ENCODE results near the gene GINS1.
A peak's percentile ranks its signal among the peaks of the same experiment; 100 is the strongest.
"Not testable (repeated sequence)": the region's sequence is repeated elsewhere in the genome, so short reads cannot be mapped to it uniquely, and the experiment has no call there.

GINS1 gene

GRCh38 chr20:25389858-25390537 lies 17.5 kb upstream of the GINS1 start:
- DNase-seq (ENCODE audit: low read depth): no peak

- peak; percentile 94 for DNase-seq (ENCODE audit: low read depth)
These were observed 16.6 kb upstream of the GINS1 start, which contains the start of gene ABHD12 for GRCh38 chr20:25390538-25391528. TSS of gene ABHD12 (minus strand) at chr20:25390835. CDS start at chr20:25390703, 132 bp downstream.

DNA sequence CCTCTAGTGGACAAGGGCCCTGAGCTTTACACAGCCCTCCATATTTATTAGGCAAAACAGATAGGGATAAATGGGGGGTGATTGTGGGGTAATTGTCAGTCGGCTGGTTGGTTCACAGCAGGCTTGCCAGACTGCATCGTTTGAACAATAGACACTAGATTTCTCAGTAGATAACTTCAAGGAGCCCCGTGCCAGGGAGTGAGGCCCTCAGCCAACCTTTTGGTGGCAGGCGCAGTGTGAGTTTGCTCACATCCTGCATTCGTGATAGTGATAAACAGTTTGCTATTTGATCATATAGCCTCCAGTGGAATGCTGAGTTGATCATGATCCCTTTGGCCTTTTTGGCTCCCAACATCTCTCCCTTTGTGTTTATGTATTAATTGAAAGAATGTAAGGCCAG lies 13.2 kb upstream of the GINS1 start:
- no peak for DNase-seq (ENCODE audit: low read depth)

GRCh38 chr20:25394996-25395395 lies 12.5 kb upstream of the GINS1 start:
- DNase-seq (ENCODE audit: low read depth): no peak

DNA sequence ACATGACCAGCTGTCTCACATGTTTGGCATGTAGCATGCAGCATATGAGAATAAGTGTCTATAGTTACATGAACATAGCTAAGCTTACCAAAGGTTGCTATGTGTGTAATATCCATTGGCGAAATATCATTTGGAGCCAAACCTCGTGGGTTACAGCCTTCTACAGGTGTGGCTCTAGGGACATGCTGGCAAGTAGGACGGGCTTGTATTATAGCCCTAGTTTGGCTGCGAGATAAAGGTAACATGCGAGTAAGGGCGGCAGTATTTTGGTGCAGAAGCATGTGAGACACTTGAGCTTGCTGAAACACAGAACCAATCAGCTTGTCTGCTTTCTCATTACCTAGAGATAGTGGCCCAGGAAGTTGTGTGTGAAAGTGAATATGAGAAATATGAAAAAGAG lies 10.4 kb upstream of the GINS1 start:
- DNase-seq (ENCODE audit: low read depth): no peak

DNA sequence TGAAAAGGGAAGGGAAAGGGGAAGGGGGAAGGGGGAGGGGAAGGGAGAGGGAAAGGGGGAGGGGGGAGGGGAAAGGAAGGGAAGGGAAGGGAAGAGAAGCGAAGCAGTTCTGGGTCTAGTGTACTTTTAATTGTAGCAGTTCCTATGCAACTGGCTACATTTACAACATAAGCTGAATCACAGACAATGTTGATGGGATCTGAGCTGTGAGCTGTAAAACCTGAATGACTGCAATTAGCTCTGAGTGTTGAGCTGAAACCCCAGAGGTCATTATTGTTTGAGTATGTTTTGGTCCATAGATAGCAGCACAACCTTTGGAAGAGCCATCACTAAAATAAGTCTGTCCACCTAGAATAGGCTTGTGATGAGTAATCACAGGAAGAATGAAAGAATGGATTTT lies 9.7 kb upstream of the GINS1 start:
- DNase-seq (ENCODE audit: low read depth): no peak

DNA sequence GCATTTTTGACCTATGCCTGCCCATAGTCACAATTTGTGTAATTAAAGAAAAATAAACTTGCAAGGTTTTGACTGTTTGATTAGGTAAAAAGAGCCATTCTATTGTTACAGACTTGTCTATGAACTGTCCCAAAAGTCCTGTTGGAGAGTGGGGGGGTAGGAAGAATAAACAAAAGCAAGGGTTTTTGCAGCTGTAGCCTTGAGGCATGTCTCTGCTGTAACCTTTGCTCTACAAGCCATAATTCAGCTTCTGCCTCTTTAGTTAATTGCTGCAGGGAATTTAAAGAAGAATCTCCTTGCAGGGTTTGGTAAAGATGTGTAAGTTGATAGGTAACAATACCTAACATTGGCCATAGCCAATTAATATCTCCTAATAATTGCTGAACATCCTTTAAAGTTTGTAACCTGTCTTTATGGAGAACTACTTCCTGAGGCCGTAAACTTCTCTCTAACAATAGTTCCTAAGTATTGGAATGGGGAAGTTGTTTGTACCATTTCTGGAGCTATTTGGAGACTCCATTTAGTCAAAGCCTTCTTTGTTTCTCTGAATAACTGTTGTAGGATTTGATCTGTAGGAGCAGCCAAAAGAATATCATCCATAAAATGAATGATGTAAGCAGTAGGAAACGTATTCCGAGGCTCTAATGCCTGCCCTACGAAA lies 9.0 kb upstream of the GINS1 start:
- no peak for DNase-seq (ENCODE audit: low read depth)

DNA sequence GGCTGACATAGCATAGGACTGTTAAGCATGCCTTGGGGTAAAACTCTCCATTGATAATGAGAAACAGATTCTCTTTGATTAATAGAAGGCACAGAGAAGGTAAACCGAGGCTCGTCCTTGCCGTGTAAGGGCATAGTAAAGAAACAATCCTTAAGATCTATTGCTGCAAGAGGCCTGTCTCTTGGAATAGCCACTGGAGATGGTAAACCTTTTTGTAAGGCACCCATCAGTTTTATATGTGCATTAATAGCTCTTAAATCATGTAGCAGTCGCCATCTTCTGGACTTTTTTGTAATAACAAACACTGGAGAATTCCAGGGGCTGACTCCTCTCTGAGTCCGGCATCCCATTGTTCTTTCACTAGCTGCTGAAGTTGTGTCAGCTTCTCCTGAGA lies 8.4 kb upstream of the GINS1 start:
- peak; percentile 77 for DNase-seq (ENCODE audit: low read depth)

DNA sequence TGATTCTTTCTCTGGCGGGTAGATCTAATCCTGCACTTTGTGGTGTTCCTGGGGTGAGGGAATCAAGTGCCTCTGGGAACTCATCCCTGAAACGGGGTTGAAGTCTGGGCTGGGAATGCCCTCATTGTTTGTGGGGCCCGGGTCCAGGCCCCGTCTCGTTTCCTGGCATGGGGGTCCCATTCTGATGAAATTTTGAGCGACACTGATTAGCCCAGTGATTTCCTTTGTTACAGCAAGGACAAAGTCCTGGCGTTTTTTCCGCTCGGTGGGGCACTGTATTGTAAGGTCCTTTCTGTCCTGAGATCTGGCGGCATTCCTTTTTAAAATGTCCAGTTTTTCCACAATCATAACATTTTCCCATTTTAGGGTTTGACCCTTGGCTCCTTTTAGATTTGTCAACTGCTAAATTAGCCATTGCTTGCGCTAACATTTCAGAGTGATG lies 7.2 kb upstream of the GINS1 start:
- DNase-seq (ENCODE audit: low read depth): not testable (repeated sequence)

GRCh38 chr20:25402583-25402982 lies 4.9 kb upstream of the GINS1 start:
- no peak for DNase-seq (ENCODE audit: low read depth)

DNA sequence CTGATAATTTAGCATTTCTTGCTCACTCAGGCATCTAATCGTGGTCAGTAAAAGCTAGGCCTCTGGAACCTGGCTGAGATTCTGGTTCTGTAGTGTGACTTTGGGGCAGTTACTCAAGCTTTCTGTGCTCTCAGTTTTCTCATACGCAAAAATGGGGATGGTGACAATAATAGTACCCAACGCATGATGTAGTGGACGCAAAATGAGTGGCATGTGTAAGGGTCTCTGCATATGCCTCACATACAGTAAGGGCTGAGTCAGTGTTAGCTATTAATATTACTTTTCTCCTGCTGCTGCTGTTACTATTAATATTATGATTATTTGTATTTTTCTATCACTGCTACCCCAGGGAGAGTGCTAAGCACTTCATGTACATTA lies 686 bp downstream of the GINS1 start:
- DNase-seq (ENCODE audit: low read depth): no peak

GRCh38 chr20:25408890-25409289 lies 1.4 kb downstream of the GINS1 start:
- no peak for DNase-seq (ENCODE audit: low read depth)

DNA sequence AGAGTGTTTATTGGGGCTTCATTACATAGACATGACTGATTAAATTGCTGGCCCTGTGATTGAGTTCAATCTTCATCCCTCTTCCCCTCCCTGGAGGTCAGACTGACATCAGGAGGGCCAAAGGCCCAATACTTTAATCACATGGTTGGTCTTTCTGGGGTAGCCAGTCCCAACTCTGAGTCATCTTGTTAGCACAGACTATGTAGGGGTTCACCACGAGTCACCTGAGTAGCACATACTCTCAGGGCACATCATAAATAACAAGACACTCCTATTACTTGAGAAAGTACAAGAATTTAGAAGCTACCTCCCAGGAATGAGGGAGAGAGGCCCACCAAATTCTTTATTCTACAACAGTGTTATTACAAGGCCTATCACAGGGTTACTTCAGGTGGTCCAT lies 11.3 kb downstream of the GINS1 start:
- no peak for DNase-seq (ENCODE audit: low read depth)

GRCh38 chr20:25421102-25421501 lies 13.6 kb downstream of the GINS1 start:
- DNase-seq (ENCODE audit: low read depth): no peak

- DNase-seq (ENCODE audit: low read depth): no peak
These were observed 14.6 kb downstream of the GINS1 start for GRCh38 chr20:25422032-25422431.

GRCh38 chr20:25424536-25424935 lies 17.1 kb downstream of the GINS1 start:
- DNase-seq (ENCODE audit: low read depth): no peak

GRCh38 chr20:25437153-25437581 lies 29.7 kb downstream of the GINS1 start:
- no peak for DNase-seq (ENCODE audit: low read depth)

GRCh38 chr20:25439328-25439727 lies 31.9 kb downstream of the GINS1 start:
- DNase-seq (ENCODE audit: low read depth): no peak

DNA sequence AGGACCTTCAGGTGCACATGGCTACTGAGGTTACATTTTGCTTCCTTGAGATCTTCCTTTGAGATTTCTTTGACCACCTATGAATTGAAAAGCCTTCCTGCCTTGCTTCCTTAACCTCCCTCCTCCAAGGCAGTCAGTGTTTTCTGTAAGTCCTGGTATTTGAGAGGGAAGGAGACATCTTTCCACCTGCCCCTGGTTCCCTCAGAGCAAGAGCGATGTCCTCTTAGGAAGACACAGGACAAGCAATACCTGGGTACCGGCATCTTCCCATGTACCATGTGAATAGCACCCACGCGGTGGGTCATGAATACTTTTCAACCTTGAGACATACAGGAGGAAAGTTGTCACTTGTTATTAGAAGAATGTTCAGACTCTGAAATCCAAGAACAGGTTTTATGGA lies 37.1 kb downstream of the GINS1 start:
- no peak for DNase-seq (ENCODE audit: low read depth)

DNA sequence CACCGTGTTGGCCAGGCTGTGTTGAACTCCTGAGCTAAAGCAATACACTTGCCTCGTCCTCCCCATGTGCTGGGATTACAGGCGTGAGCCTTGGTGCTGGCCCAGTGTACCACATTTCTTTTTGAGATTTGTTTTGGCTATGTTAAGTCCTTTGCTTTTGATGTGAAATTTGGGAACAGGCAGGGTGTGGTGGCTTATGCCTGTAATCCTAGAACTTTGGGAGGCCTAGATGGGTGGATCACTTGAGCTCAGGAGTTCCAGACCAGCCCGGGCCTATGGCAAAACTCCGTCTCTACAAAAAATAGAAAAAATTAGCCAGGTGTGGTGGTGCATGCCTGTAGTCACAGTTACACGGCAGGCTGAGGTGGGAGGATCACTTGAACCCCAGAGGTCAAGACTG lies 40.2 kb downstream of the GINS1 start:
- DNase-seq (ENCODE audit: low read depth): no peak

DNA sequence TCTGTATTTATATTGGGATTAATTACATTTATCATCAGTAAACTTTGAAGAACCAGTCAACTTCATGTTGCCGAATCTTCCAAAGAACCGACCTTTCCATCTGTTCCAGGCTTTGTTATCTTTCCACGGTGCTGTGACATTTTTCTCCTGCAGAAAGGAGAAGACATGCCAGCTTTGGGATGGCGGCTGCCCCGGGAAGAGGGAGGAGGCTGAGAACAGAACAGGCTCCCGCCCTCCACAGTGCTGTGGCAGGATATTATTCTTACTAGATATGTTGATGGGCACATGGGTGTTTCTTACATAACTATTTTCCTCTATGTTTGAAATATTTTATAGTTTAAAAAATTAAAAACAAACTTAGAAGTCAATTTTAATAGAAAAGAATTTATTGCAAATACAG lies 44.9 kb downstream of the GINS1 start:
- DNase-seq (ENCODE audit: low read depth): no peak

DNA sequence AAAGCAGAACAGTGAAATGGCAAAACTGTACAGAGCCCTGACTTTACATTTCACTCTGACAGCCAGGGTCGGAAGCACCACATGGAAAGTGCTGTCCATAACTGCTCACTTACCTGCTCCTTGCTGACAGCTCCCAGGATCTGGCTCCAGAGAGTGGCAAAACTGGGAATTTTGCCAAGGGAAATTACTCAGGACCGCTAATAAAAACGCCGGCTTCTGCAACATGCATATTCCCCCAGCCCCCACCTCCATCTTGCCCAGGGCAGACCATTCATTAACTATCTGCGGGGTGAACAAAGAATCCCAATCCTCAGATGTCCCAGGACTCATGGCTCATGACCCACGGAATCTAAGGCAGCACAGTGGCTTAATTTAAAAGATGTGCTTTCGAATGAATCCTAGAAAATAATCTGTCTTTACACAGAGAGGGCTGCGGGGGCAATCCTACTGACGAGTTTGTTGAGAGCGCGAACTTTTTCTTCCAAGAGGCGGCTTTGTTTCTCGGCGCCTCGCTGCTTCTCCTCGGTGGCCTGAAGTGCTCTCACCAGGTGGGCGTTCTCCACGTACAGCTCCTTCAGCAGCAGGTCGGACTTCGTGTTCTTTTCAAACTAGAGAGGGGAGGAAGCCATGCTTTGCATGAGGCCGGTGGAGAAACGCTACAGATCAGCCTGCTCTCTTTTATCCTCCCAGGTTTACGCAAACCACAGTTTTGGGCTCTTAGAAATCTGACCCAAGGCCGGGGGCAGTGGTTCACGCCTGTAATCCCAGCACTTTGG lies 45.8 kb downstream of the GINS1 start:
- no peak for DNase-seq (ENCODE audit: low read depth)

Measured in HS-27A (cell line).